ENCODE results near the gene GPHA2.

Gene GPHA2

GRCh38 chr11:64910451-64911093 lies 25.1 kb downstream of the GPHA2 start:
- no peak for DNase-seq (ENCODE audit: low read depth)

GRCh38 chr11:64909653-64910343 lies 25.9 kb downstream of the GPHA2 start:
- no peak for DNase-seq (ENCODE audit: low read depth)

GRCh38 chr11:64908766-64909165 lies 26.9 kb downstream of the GPHA2 start:
- no peak for DNase-seq (ENCODE audit: low read depth)

GRCh38 chr11:64906314-64906635 lies 29.4 kb downstream of the GPHA2 start:
- no peak for DNase-seq (ENCODE audit: low read depth)

GRCh38 chr11:64905516-64906313 lies 30.0 kb downstream of the GPHA2 start:
- DNase-seq (ENCODE audit: low read depth) = no peak

- no peak for DNase-seq (ENCODE audit: low read depth)
These were observed 32.3 kb downstream of the GPHA2 start for GRCh38 chr11:64903291-64903833.

- DNase-seq (ENCODE audit: low read depth) = no peak
These were observed 33.4 kb downstream of the GPHA2 start for GRCh38 chr11:64902102-64902900.

GRCh38 chr11:64900774-64901173 lies 34.9 kb downstream of the GPHA2 start:
- DNase-seq (ENCODE audit: low read depth) = no peak

GRCh38 chr11:64900263-64900678 lies 35.4 kb downstream of the GPHA2 start:
- DNase-seq (ENCODE audit: low read depth) = no peak

GRCh38 chr11:64898541-64898940 lies 37.2 kb downstream of the GPHA2 start:
- DNase-seq (ENCODE audit: low read depth) = no peak

- no peak for DNase-seq (ENCODE audit: low read depth)
These were observed 37.6 kb downstream of the GPHA2 start for GRCh38 chr11:64898076-64898445.

GRCh38 chr11:64897381-64898075 lies 38.2 kb downstream of the GPHA2 start:
- DNase-seq (ENCODE audit: low read depth) = no peak

- DNase-seq (ENCODE audit: low read depth) = no peak
These were observed 39.2 kb downstream of the GPHA2 start for GRCh38 chr11:64896448-64897022.

- DNase-seq (ENCODE audit: low read depth) = no peak
These were observed 40.8 kb downstream of the GPHA2 start for GRCh38 chr11:64894812-64895452.

- peak; percentile 94 for DNase-seq (ENCODE audit: low read depth)
These were observed 41.5 kb downstream of the GPHA2 start for GRCh38 chr11:64894070-64894811.

GRCh38 chr11:64893194-64894069 lies 42.3 kb downstream of the GPHA2 start:
- DNase-seq (ENCODE audit: low read depth) = no peak

- DNase-seq (ENCODE audit: low read depth) = no peak
These were observed 42.9 kb downstream of the GPHA2 start for GRCh38 chr11:64892838-64893193.

- no peak for DNase-seq (ENCODE audit: low read depth)
These were observed 43.3 kb downstream of the GPHA2 start for GRCh38 chr11:64892411-64892831.

GRCh38 chr11:64891880-64892279 lies 43.8 kb downstream of the GPHA2 start:
- no peak for DNase-seq (ENCODE audit: low read depth)
